Lower leg skin (tissue), 3 donors: Measurements from ENCODE around the gene RNU11.

Source experiments
- POLR2A ChIP-seq, 2 donors: fragments of 450-650 bp; IDR thresholded peaks; one replicate each; pipeline ENCODE4 v1.6.1; 2016 to 2017; ENCODE audit warnings: antibody characterized with exemption in 2 of 2, mild to moderate bottlenecking in 1 of 2, moderate library complexity in 1 of 2
- TF ChIP-seq, protein P1 (sequence below), 3 donors: fragments of 450-650 bp; IDR thresholded peaks; one replicate each; pipeline ENCODE4 v1.5.1; 2016; ENCODE audit warnings: antibody characterized with exemption in 3 of 3, mild to moderate bottlenecking in 3 of 3, moderate library complexity in 2 of 3

DNA sequence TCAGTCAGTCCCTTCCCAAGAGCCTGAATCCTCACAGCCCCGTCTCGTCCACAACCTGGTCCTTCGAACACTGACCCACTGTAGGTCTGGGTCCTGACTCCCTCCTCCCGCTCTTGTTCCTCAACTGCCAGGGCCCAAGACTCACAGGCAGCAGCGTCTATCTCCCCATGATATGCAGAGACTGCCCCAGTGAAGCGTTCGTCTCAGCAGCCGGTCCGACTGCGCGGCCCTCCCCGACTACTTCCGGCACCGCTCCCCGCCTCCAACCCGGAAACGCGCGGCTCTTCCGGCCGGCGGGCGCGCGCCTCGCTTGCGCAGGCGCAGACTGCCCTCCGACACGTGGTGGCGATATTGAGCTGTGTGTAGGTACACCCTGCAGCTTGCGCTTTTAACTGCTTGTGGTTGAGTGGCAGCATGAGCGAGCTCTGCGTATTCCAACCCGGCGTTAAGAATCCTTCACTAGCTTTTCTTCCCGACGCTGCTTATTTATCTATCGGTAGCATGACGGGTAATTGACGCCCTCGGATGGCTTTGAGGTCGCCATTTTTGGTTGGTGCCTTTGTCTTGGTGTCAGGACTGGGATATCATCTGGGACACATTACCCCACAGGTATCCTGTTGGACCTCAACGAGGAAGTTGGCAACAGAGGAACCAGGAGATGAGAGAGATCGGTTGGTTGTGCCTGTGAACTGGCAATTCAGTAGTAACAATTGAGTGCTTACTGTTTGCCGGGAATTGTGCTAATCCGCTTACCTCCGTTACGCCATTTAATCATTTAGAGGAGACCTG lies 5.4 kb upstream of the RNU11 start, which contains the start of gene TAF12:
- TF ChIP-seq, protein P1, sequence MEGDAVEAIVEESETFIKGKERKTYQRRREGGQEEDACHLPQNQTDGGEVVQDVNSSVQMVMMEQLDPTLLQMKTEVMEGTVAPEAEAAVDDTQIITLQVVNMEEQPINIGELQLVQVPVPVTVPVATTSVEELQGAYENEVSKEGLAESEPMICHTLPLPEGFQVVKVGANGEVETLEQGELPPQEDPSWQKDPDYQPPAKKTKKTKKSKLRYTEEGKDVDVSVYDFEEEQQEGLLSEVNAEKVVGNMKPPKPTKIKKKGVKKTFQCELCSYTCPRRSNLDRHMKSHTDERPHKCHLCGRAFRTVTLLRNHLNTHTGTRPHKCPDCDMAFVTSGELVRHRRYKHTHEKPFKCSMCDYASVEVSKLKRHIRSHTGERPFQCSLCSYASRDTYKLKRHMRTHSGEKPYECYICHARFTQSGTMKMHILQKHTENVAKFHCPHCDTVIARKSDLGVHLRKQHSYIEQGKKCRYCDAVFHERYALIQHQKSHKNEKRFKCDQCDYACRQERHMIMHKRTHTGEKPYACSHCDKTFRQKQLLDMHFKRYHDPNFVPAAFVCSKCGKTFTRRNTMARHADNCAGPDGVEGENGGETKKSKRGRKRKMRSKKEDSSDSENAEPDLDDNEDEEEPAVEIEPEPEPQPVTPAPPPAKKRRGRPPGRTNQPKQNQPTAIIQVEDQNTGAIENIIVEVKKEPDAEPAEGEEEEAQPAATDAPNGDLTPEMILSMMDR (IDR thresholded peaks at IDR 0.05), result no peak
- peak in 1 of 2 donors; percentile 72 for TF ChIP-seq POLR2A (IDR thresholded peaks at IDR 0.05)
